Esophagus muscularis mucosa (tissue), 3 donors: Measurements from ENCODE around the gene PRAME.

Source experiments
- POLR2A ChIP-seq: fragments of 450-650 bp; IDR thresholded peaks from one replicate; pipeline ENCODE4 v1.6.1; 2017; ENCODE audit warnings: antibody characterized with exemption, moderate library complexity, mild to moderate bottlenecking, low read depth
- POLR2AphosphoS5 ChIP-seq, 2 donors: sonication (generic); formaldehyde crosslinking; IDR thresholded peaks; one replicate each; pipeline ENCODE4 v1.6.1; 2017; ENCODE audit warnings: antibody characterized with exemption in 2 of 2
- TF ChIP-seq, protein P1 (sequence below), 3 experiments: fragments of 200-600 bp in 2 of 3; fragments of 450-650 bp in 1 of 3; sonication (generic) in 2 of 3; IDR thresholded peaks; one replicate each; pipeline ENCODE4 v1.5.1; 2017 to 2019; ENCODE audit warnings: antibody characterized with exemption in 3 of 3, mild to moderate bottlenecking in 2 of 3, moderate library complexity in 1 of 3

DNA sequence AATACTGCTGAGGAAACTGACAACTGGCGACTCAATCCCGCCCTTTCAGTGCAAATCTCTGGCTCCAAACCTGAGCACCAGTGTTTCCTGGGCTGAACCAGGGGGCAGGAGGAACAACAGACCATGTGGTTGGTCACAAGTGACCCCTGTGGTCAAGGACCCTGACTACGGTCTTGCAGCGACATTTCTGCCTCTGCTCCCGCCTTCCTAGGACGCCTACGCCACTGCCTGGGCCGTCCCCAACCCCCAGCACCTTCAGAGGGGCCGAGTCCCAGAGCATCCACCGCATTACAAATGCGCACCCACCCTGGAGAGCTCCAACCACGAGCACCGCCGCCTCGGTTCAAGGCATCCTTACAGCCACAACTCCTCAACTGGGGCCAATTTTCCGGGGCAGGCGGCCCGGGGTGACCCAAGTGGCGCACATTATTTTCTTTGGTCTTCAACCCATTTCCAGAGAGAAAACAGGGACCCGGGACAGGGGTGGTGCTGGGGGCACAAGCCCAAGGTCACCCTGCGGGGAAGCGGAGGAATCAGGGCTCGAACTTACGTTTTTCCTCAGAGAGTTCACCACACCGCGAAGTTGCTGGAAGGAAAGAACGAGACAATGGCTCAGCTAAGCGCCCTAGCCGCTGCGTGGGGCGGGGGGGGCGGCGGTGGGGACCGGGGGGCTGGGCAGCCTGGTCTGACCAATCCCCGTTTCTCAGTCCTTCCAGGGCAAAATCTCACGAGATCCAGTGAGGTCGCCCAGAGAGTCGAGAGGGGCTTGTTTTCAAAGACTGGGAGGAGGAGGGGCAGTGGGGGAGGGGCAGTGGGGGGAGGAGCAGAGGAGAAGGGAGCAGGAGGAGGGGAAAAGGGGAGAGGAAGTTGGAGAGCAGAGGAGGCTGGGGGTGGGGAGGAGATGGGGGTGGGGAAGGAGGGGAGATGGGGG, 1.8 kb downstream of the PRAME start:
- TF ChIP-seq POLR2AphosphoS5 (IDR thresholded peaks at IDR 0.05): no peak
- TF ChIP-seq POLR2A: no peak
- TF ChIP-seq, protein P1, sequence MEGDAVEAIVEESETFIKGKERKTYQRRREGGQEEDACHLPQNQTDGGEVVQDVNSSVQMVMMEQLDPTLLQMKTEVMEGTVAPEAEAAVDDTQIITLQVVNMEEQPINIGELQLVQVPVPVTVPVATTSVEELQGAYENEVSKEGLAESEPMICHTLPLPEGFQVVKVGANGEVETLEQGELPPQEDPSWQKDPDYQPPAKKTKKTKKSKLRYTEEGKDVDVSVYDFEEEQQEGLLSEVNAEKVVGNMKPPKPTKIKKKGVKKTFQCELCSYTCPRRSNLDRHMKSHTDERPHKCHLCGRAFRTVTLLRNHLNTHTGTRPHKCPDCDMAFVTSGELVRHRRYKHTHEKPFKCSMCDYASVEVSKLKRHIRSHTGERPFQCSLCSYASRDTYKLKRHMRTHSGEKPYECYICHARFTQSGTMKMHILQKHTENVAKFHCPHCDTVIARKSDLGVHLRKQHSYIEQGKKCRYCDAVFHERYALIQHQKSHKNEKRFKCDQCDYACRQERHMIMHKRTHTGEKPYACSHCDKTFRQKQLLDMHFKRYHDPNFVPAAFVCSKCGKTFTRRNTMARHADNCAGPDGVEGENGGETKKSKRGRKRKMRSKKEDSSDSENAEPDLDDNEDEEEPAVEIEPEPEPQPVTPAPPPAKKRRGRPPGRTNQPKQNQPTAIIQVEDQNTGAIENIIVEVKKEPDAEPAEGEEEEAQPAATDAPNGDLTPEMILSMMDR (IDR thresholded peaks at IDR 0.05): no peak
